ENCODE data around the gene ZYG11A.

DNA sequence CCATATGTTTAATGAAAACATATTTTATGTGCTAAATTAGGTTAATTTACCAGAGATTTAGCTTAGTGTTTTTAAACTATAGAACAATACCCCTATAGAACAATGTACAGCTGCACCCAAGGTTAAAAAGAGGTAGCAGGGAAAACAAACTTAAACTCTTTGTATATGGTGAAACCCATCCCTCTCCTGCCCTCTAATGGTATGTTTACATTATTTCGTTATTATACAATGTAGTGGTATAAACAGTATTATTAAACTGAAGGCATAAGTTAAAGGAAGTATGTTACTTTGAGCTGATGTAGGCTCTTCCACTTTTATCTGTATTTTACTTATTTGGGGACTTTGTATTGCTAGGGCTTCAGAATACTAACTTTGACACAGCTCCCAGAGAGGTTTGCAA lies 16.7 kb upstream of the ZYG11A start:
- TF ChIP-seq, protein P1, sequence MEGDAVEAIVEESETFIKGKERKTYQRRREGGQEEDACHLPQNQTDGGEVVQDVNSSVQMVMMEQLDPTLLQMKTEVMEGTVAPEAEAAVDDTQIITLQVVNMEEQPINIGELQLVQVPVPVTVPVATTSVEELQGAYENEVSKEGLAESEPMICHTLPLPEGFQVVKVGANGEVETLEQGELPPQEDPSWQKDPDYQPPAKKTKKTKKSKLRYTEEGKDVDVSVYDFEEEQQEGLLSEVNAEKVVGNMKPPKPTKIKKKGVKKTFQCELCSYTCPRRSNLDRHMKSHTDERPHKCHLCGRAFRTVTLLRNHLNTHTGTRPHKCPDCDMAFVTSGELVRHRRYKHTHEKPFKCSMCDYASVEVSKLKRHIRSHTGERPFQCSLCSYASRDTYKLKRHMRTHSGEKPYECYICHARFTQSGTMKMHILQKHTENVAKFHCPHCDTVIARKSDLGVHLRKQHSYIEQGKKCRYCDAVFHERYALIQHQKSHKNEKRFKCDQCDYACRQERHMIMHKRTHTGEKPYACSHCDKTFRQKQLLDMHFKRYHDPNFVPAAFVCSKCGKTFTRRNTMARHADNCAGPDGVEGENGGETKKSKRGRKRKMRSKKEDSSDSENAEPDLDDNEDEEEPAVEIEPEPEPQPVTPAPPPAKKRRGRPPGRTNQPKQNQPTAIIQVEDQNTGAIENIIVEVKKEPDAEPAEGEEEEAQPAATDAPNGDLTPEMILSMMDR (IDR thresholded peaks at IDR 0.05), result peak; percentile 43; the same call in 1 of the 2 replicates
- TF ChIP-seq, protein P2, sequence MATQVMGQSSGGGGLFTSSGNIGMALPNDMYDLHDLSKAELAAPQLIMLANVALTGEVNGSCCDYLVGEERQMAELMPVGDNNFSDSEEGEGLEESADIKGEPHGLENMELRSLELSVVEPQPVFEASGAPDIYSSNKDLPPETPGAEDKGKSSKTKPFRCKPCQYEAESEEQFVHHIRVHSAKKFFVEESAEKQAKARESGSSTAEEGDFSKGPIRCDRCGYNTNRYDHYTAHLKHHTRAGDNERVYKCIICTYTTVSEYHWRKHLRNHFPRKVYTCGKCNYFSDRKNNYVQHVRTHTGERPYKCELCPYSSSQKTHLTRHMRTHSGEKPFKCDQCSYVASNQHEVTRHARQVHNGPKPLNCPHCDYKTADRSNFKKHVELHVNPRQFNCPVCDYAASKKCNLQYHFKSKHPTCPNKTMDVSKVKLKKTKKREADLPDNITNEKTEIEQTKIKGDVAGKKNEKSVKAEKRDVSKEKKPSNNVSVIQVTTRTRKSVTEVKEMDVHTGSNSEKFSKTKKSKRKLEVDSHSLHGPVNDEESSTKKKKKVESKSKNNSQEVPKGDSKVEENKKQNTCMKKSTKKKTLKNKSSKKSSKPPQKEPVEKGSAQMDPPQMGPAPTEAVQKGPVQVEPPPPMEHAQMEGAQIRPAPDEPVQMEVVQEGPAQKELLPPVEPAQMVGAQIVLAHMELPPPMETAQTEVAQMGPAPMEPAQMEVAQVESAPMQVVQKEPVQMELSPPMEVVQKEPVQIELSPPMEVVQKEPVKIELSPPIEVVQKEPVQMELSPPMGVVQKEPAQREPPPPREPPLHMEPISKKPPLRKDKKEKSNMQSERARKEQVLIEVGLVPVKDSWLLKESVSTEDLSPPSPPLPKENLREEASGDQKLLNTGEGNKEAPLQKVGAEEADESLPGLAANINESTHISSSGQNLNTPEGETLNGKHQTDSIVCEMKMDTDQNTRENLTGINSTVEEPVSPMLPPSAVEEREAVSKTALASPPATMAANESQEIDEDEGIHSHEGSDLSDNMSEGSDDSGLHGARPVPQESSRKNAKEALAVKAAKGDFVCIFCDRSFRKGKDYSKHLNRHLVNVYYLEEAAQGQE (IDR thresholded peaks at IDR 0.05; ENCODE audit: insufficient read depth in 1 of 2, low read depth in 2 of 2, low read length in 1 of 2), result no peak
- TF ChIP-seq TCF7L2 (IDR thresholded peaks at IDR 0.05; ENCODE audit: low read depth, low read length), result no peak

All from Panc1 (cell line).